H9 (cell line): Measurements from ENCODE around the gene DDIAS. TPM values are rescaled to one million over a fixed set of nuclear protein-coding genes. Genes with fewer than 3 reads are reported as not detected.

Source experiments
- DNase-seq: peaks from one replicate; pipeline ENCODE4 v3.0.0-alpha.2; 2017
- H2AFZ ChIP-seq: one replicate; pipeline ENCODE4 v1.6.1; 2013; ENCODE audit warnings: mild to moderate bottlenecking, low read length, control low read depth, moderate library complexity
- H2AK5ac ChIP-seq: 2 replicates; pipeline ENCODE4 v1.6.1; 2013; ENCODE audit warnings: low read length, control low read depth, mixed read lengths; ENCODE audit not compliant: insufficient read length
- H2BK120ac ChIP-seq: one replicate; pipeline ENCODE4 v1.6.1; 2013; ENCODE audit warnings: low read depth, mild to moderate bottlenecking, low read length, control low read depth, inconsistent platforms; ENCODE audit not compliant: poor library complexity, severe bottlenecking
- H2BK12ac ChIP-seq: 2 replicates; pipeline ENCODE4 v1.6.1; 2013; ENCODE audit warnings: low read length, control low read depth, mixed read lengths, low read depth; ENCODE audit not compliant: insufficient read length
- H2BK15ac ChIP-seq: 2 replicates; pipeline ENCODE4 v1.6.1; 2013; ENCODE audit warnings: low read depth, low read length, control low read depth
- H2BK20ac ChIP-seq: one replicate; pipeline ENCODE4 v1.6.1; 2013; ENCODE audit warnings: low read depth, mild to moderate bottlenecking, low read length, control low read depth, inconsistent platforms; ENCODE audit not compliant: poor library complexity, severe bottlenecking
- H2BK5ac ChIP-seq: 2 replicates; pipeline ENCODE4 v1.6.1; 2013; ENCODE audit warnings: low read length, control low read depth, mixed read lengths; ENCODE audit not compliant: insufficient read length
- H3K14ac ChIP-seq: 2 replicates; pipeline ENCODE4 v1.6.1; 2013; ENCODE audit warnings: low read length, control low read depth; ENCODE audit not compliant: insufficient read depth
- H3K18ac ChIP-seq: 2 replicates; pipeline ENCODE4 v1.6.1; 2013; ENCODE audit warnings: low read depth, mild to moderate bottlenecking, mixed read lengths, low read length, control low read depth; ENCODE audit not compliant: insufficient read length
- H3K23ac ChIP-seq: 2 replicates; pipeline ENCODE4 v1.6.1; 2013; ENCODE audit warnings: low read length, control low read depth, mixed read lengths, low read depth; ENCODE audit not compliant: insufficient read length
- H3K23me2 ChIP-seq: 2 replicates; pipeline ENCODE4 v1.6.1; 2013; ENCODE audit warnings: low read depth, mild to moderate bottlenecking, mixed read lengths, low read length, control low read depth; ENCODE audit not compliant: insufficient read length, poor library complexity, severe bottlenecking
- H3K27ac ChIP-seq: 2 replicates; pipeline ENCODE4 v1.5.1; 2013; ENCODE audit warnings: low read length, control low read depth, mixed read lengths, low read depth; ENCODE audit not compliant: insufficient read length
- H3K27me3 ChIP-seq: 2 replicates; pipeline ENCODE4 v1.6.1; 2013; ENCODE audit warnings: low read length, control low read depth, inconsistent platforms; ENCODE audit not compliant: insufficient read depth
- H3K4ac ChIP-seq: 2 replicates; pipeline ENCODE4 v1.6.1; 2013; ENCODE audit warnings: low read depth, mild to moderate bottlenecking, control low read depth, inconsistent platforms, low read length, moderate library complexity
- H3K4me1 ChIP-seq: 2 replicates; pipeline ENCODE4 v1.6.1; 2013; ENCODE audit warnings: low read length, control low read depth, inconsistent platforms; ENCODE audit not compliant: insufficient read depth
- H3K4me2 ChIP-seq: 2 replicates; pipeline ENCODE4 v1.6.1; 2013; ENCODE audit warnings: low read length, control low read depth, mixed read lengths; ENCODE audit not compliant: insufficient read length, insufficient read depth
- H3K56ac ChIP-seq: 2 replicates; pipeline ENCODE4 v1.6.1; 2013; ENCODE audit warnings: low read depth, mild to moderate bottlenecking, mixed read lengths, low read length, control low read depth; ENCODE audit not compliant: insufficient read length
- H3K79me1 ChIP-seq: 2 replicates; pipeline ENCODE4 v1.6.1; 2013; ENCODE audit warnings: low read depth, mild to moderate bottlenecking, moderate library complexity, low read length, control low read depth, inconsistent platforms; ENCODE audit not compliant: insufficient read depth, poor library complexity, severe bottlenecking
- H3K79me2 ChIP-seq: 2 replicates; pipeline ENCODE4 v1.6.1; 2013; ENCODE audit warnings: low read length, control low read depth, inconsistent platforms; ENCODE audit not compliant: insufficient read depth
- H3K9ac ChIP-seq: 2 replicates; pipeline ENCODE4 v1.6.1; 2013; ENCODE audit warnings: low read length, control low read depth, mixed read lengths; ENCODE audit not compliant: insufficient read length; ENCODE audit errors: extremely low read depth
- H3K9me3 ChIP-seq: one replicate; pipeline ENCODE4 v1.6.1; 2013; ENCODE audit warnings: low read depth, low read length, inconsistent platforms; ENCODE audit not compliant: control insufficient read depth
- H3T11ph ChIP-seq: one replicate; pipeline ENCODE4 v1.6.1; 2013; ENCODE audit warnings: mild to moderate bottlenecking, low read length, control low read depth, inconsistent platforms
- H4K20me1 ChIP-seq: one replicate; pipeline ENCODE4 v1.6.1; 2013; ENCODE audit not compliant: control insufficient read depth, insufficient read length, insufficient read depth
- H4K5ac ChIP-seq: 2 replicates; pipeline ENCODE4 v1.6.1; 2013; ENCODE audit warnings: low read depth, mild to moderate bottlenecking, mixed read lengths, low read length, control low read depth; ENCODE audit not compliant: insufficient read length
- H4K8ac ChIP-seq: replicated peaks from 2 replicates; pipeline ENCODE4 v1.6.1; 2013; ENCODE audit warnings: low read length, control low read depth, mixed read lengths, low read depth; ENCODE audit not compliant: insufficient read length
- H4K91ac ChIP-seq: 2 replicates; pipeline ENCODE4 v1.6.1; 2013; ENCODE audit warnings: low read depth, mild to moderate bottlenecking, moderate library complexity, mixed read lengths, low read length, control low read depth; ENCODE audit not compliant: insufficient read length
- H3K27ac Mint-ChIP-seq, 3 experiments: 2 replicates in 2 of 3; 3 replicates in 1 of 3; pipeline ENCODE4 v1.8.0; 2020 to 2021; ENCODE audit warnings: mixed read lengths in 3 of 3, mild to moderate bottlenecking in 1 of 3, moderate library complexity in 1 of 3
- H3K27me3 Mint-ChIP-seq: 2 replicates; pipeline ENCODE4 v1.8.0; 2021; ENCODE audit warnings: low read depth, mild to moderate bottlenecking, moderate library complexity, mixed read lengths
- H3K36me3 Mint-ChIP-seq, 3 experiments: 2 replicates in 2 of 3; 3 replicates in 1 of 3; pipeline ENCODE4 v1.8.0; 2020 to 2021; ENCODE audit warnings: low read depth in 3 of 3, mixed read lengths in 3 of 3; ENCODE audit not compliant: insufficient read depth in 1 of 3
- H3K4me1 Mint-ChIP-seq, 2 experiments: 2 replicates each; pipeline ENCODE4 v1.8.0; 2020; ENCODE audit warnings: mixed read lengths in 2 of 2
- H3K4me3 Mint-ChIP-seq, 2 experiments: 2 replicates in 1 of 2; 3 replicates in 1 of 2; pipeline ENCODE4 v1.8.0; 2020 to 2021; ENCODE audit warnings: mild to moderate bottlenecking in 2 of 2, mixed read lengths in 2 of 2, moderate library complexity in 1 of 2
- H3K9me3 Mint-ChIP-seq, 2 experiments: 2 replicates in 1 of 2; 3 replicates in 1 of 2; pipeline ENCODE4 v1.8.0; 2020; ENCODE audit warnings: mild to moderate bottlenecking in 2 of 2, mixed read lengths in 2 of 2, moderate library complexity in 1 of 2
- CTCF ChIP-seq: fragments of 200-600 bp; sonication (generic); conservative IDR thresholded peaks from 3 replicates; pipeline ENCODE4 v1.8.0; 2021; ENCODE audit warnings: antibody characterized with exemption, mild to moderate bottlenecking
- WGBS: extraction: QIAGEN DNeasy Blood & Tissue Kit; methylation state at CpG from one replicate; pipeline ENCODE4 v1.1.7; 2013; ENCODE audit warnings: missing lambda C conversion rate, low lambda C conversion rate, mixed read lengths; ENCODE audit not compliant: insufficient read length; ENCODE audit errors: extremely low coverage; 5-methylcytosine and 5-hydroxymethylcytosine counted together
- total RNA-seq: library from RNA; stranded (reverse); gene quantifications from 2 replicates; pipeline ENCODE4 v1.2.1, GENCODE V29; 2021

The DDIAS gene
- total RNA-seq, 1 experiment from 2014 or later = 18.6 TPM

- Histone ChIP-seq H3K56ac (no peak overlapping the region), H2BK15ac (no peak overlapping the region), H3T11ph (no peak overlapping the region), H3K23ac (no peak overlapping the region), H2BK5ac (no peak overlapping the region), H3K18ac (no peak overlapping the region), H2BK120ac (no peak overlapping the region), H3K14ac (no peak overlapping the region), H3K23me2 (no peaks in the 10 kb centered on the region), H2BK12ac (no peak overlapping the region), H3K27me3 (no peaks in the 10 kb centered on the region), H3K4ac (no peak overlapping the region), H2AFZ (no peak overlapping the region), H3K27ac (no peak overlapping the region), H4K8ac (no peak overlapping the region), H3K79me2 (no peaks in the 10 kb centered on the region; the same call in 1 of the 2 replicates), H3K4me1 (no peaks in the 10 kb centered on the region), H2BK20ac (no peak overlapping the region), H3K9ac (no peak overlapping the region), H4K91ac (no peak overlapping the region), H3K79me1 (no peaks in the 10 kb centered on the region), H4K20me1 (no peaks in the 10 kb centered on the region), H3K4me2 (no peak overlapping the region), H2AK5ac (no peak overlapping the region), H3K9me3 (no peaks in the 10 kb centered on the region), H4K5ac (no peak overlapping the region)
- DNase-seq = no peak
- Mint-ChIP-seq H3K27me3 (no peaks in the 10 kb centered on the region), H3K4me1 (peaks cover 0 to 5% of the 10 kb centered on the region in 2 experiments; a peak in 2 of 4 replicates), H3K9me3 (no peaks in the 10 kb centered on the region), H3K27ac (no peak overlapping the region), H3K36me3 (peaks cover 0 to 5% (median 2%) of the 10 kb centered on the region in 3 experiments; a peak in 3 of 7 replicates), H3K4me3 (no peak overlapping the region)
- WGBS = no CpG with 5 or more reads among the region's 2 CpGs
- TF ChIP-seq CTCF = no peak
Measured at GRCh38 chr11:82859750-82860149, 41.8 kb upstream of the DDIAS start.
